ENCODE measurements around the gene PDZD2.

DNA sequence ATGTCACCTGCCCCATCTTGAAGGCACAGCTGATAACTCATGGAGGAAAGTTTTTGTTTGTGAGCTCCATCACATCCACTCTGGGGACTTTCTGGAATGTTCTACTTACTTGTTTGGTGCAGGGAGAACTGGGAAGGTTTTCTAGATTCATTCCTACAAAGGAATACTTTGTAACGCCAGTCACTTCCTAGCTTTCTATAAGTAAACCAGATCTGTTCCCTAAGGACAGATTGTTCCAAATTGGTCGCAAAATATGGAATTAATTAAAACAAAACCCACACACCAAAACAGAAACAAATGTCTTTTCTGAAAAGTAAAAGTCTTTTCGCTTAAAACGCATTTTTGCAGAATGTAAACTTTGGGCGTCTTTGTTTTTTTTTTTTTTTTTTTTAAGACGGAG is 167.6 kb downstream of the PDZD2 start:
- TF ChIP-seq YY1 (IDR thresholded peaks at IDR 0.05; ENCODE audit: insufficient read depth, insufficient read length) (no peak), ZNF274 (IDR thresholded peaks at IDR 0.05; ENCODE audit: low read depth, low read length) (no peak), SUZ12 (IDR thresholded peaks at IDR 0.05; ENCODE audit: extremely low read depth, insufficient read depth, insufficient read length) (no peak)

Data from NT2/D1 (cell line).